Cardiac fibroblast (primary cell): Measurements from ENCODE around the gene HINT2.

ENCODE experiments used
- DNase-seq, 2 donors: peaks; one replicate each; pipeline versions ENCODE4 v3.0.0 to v3.0.0-alpha.2; 2010; ENCODE audit warnings: low read depth in 2 of 2
- H3K4me3 ChIP-seq, 2 donors: replicated peaks in 1 of 2; 1 replicate in 1 of 2; 2 replicates in 1 of 2; pipeline ENCODE4 v1.5.1; 2011; ENCODE audit warnings: low read depth in 2 of 2, low read length in 2 of 2, mild to moderate bottlenecking in 2 of 2, moderate library complexity in 1 of 2
- TF ChIP-seq, protein P1 (sequence below): IDR thresholded peaks from one replicate; pipeline ENCODE4 v1.5.1; 2011; ENCODE audit warnings: low read depth, mild to moderate bottlenecking, low read length, inconsistent platforms

The HINT2 gene

DNA sequence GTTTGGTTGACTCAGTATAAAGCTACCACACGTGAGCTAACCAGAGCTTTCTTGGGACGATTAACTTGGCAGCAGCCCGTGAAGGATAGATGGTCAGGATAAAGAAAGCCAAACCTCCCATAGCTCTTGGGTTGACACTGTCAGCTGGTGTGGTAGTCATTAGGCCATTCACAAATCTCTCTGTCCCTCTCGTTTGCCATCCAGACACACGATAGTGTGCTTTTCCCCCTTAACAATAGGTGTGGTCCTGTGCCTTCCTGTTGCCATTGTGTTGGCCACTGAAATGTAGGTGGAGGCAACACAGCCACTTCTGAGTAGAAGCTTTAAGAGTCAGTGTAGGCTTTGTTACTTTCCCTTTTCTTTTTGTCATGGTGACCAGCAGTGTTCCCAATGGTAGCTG, 43.6 kb upstream of the HINT2 start:
- DNase-seq = no peak
- TF ChIP-seq, protein P1, sequence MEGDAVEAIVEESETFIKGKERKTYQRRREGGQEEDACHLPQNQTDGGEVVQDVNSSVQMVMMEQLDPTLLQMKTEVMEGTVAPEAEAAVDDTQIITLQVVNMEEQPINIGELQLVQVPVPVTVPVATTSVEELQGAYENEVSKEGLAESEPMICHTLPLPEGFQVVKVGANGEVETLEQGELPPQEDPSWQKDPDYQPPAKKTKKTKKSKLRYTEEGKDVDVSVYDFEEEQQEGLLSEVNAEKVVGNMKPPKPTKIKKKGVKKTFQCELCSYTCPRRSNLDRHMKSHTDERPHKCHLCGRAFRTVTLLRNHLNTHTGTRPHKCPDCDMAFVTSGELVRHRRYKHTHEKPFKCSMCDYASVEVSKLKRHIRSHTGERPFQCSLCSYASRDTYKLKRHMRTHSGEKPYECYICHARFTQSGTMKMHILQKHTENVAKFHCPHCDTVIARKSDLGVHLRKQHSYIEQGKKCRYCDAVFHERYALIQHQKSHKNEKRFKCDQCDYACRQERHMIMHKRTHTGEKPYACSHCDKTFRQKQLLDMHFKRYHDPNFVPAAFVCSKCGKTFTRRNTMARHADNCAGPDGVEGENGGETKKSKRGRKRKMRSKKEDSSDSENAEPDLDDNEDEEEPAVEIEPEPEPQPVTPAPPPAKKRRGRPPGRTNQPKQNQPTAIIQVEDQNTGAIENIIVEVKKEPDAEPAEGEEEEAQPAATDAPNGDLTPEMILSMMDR = no peak
- H3K4me3 ChIP-seq = no peak overlapping the region

DNA sequence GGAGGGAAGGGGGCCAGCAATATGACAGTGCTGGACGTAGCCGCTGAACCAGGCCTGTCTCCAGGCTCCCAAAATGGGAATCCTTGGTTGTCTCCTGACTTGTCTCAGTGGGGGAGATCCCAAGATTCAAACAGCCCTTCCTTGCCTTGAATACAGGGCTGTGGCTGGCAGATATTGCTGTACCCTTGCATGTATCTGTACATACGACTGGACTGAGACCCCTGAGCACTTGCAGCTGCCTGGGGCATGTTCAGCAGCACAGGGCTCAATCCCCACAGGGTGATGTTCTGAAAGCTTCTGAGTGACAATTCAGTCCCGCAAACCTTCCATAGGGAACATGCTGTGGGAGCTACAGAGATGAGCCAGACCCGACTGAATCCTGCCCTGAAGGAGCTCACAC, 42.0 kb upstream of the HINT2 start:
- TF ChIP-seq, protein P1 = no peak
- DNase-seq = no peak
- H3K4me3 ChIP-seq = no peak overlapping the region

DNA sequence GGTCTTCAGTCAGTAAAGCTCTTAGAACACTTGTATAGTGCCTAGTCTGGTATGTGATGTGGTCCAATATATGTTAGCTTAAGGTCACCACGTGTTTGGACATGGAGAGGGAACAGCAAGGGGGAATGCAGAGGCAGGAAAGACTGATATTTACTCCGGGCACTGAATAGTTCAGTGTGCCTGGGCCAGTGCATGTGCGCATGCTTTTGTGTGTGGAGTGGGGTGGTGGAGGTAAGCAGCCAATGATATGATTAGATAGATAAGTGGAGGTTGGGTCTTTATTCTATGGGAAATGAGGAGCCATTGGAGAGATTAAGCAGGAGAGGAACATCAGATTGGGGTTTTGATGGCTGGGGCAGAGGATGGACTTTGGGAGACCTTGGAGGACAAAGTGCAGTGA, 41.4 kb upstream of the HINT2 start:
- no peak overlapping the region for H3K4me3 ChIP-seq
- TF ChIP-seq, protein P1 = no peak
- DNase-seq = no peak

DNA sequence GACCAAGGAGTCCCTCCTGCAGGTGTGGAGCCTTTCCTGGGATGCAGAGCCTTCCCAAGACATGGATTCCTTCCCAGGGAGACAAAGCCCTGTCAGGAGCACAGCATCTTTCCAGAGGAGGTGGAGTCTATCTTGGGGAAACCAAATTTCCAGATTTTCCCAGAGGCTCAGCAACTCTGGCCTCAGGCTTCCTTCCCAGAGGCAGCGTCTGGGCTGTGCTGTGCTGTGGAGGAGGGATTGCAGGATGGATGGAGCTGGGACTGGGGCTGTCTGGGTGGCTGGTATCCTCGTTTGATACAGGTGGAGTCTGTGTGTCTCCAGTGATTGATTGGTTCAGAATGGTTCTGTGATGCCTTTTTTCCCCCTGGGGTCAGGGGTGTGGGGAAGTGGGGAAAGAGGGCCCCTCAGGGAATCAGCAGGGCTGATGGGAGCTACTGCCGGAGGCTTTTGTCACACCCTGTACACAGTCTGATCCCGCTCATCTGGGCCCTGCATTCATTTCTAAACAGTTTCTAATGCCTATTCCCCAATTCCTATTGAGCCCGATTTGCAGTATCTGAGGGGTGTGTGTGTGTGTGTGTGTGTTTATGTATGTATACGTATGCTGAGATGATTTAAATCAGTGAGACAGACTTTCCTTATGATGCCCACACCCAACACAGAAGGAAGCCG, 39.4 kb upstream of the HINT2 start:
- DNase-seq = no peak
- no peak overlapping the region for H3K4me3 ChIP-seq
- TF ChIP-seq, protein P1 = no peak

DNA sequence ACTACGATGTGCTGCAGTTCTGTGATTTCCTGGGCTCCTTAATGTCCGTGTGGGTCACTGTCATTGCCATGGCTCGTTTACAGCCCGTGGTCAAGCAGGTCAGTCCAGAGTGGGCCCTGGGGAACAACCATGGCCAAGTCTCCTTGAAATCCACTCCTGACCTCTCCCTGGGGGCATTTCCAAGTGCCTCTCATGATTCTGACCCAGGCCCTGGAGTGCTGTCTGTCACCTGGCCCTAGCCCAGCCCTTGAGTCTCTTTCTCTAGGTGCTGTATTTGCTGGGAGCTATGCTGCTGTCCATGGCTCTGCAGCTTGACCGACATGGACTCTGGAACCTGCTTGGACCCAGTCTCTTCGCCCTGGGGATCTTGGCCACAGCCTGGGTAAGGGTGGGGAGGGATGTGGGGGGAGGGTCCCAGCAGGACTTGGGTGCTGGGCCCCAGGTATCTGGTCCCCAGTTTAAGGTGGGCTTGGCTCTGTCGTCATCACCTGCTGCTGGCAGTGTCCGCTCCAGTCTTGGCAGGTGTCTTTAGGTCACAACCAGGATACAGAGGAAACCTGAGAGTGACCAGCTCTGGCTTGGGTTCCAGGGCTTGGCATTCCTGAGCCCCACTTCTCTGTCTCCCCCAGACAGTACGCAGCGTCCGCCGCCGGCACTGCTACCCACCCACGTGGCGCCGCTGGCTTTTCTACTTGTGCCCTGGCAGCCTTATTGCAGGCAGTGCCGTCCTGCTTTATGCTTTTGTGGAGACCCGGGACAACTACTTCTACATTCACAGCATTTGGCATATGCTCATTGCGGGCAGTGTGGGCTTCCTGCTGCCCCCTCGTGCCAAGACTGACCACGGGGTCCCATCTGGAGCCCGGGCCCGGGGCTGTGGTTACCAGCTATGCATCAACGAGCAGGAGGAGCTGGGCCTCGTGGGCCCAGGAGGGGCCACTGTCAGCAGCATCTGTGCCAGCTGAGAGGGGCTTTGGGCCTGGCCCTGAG, 38.3 kb upstream of the HINT2 start:
- H3K4me3 ChIP-seq = no peak overlapping the region
- DNase-seq = no peak
- TF ChIP-seq, protein P1 = no peak

DNA sequence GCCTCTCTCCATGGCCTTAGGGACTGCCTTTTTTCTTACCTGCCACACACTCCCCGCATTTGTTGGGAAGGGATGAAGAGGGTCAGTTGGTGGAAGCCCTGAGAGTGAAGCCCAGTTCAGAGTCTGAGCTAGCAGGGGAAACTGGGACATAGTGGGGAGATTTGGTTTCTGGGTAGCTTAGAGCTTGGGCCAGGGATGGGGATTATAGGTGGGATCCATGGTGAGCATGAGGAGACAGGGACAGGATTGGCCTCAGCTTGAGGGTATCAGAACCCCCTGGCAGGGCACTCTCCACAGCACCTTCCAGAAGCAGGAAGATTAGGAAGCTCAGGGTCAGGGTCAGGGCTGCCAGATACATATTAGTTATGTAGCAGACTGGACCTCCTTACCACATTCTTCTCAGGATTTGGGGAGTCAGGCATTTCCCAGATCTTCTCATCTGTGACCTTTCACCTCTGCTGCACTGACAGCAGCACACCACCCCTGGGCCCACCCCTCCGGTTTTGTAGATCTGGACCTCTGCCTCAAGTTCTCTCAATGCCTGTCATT, 37.5 kb upstream of the HINT2 start:
- TF ChIP-seq, protein P1 = no peak
- no peak overlapping the region for H3K4me3 ChIP-seq
- DNase-seq = no peak
